CD4-positive, alpha-beta T cell (primary cell): Measurements from ENCODE around the gene PYM1. TPM values are rescaled to one million over a fixed set of nuclear protein-coding genes. Genes with fewer than 3 reads are reported as not detected.
"Not testable (repeated sequence)": the region's sequence is repeated elsewhere in the genome, so short reads cannot be mapped to it uniquely, and the experiment has no call there.

Source experiments
- ATAC-seq: fragments of 200-7000 bp; cut with Tn5 transposase; one replicate; pipeline ENCODE4 v1.10.0; 2022; ENCODE audit warnings: mild to moderate bottlenecking; ENCODE audit not compliant: poor library complexity
- CTCF ChIA-PET: fragments of 350-600 bp; sonication (Branson Sonifier 250); formaldehyde crosslinking; loops from one replicate; lab custom pipeline; 2021; ENCODE audit warnings: antibody characterized with exemption, inconsistent platforms; lab: Charles Lee
- POLR2A ChIA-PET: fragments of 350-600 bp; sonication (Branson Sonifier 250); formaldehyde crosslinking; loops from one replicate; lab custom pipeline; 2021; ENCODE audit warnings: antibody characterized with exemption, inconsistent platforms; lab: Charles Lee
- DNase-seq, 14 experiments: peaks; one replicate each; pipeline ENCODE4 v3.0.0-alpha.2; 2013 to 2020; ENCODE audit warnings: mixed read lengths in 2 of 14
- H3K27ac ChIP-seq, 2 donors: one replicate each; pipeline versions ENCODE4 v1.5.1 to v1.7.0; 2013; ENCODE audit warnings: low read length in 2 of 2, low read depth in 1 of 2, mild to moderate bottlenecking in 1 of 2
- H3K27me3 ChIP-seq, 2 experiments: 1 replicate in 1 of 2; 2 replicates in 1 of 2; pipeline versions ENCODE4 v1.6.1 to v1.7.0; 2013; ENCODE audit warnings: low read length in 2 of 2, control low read depth in 1 of 2, mild to moderate bottlenecking in 1 of 2, moderate library complexity in 1 of 2; ENCODE audit not compliant: insufficient read depth in 2 of 2, control insufficient read depth in 1 of 2
- H3K36me3 ChIP-seq: one replicate; pipeline ENCODE4 v1.6.1; 2013; ENCODE audit warnings: low read length, control low read depth; ENCODE audit not compliant: insufficient read depth
- H3K4me1 ChIP-seq: one replicate; pipeline ENCODE4 v1.6.1; 2013; ENCODE audit warnings: low read length, control low read depth; ENCODE audit not compliant: insufficient read depth
- H3K4me3 ChIP-seq: one replicate; pipeline ENCODE4 v1.5.1; 2013; ENCODE audit warnings: mild to moderate bottlenecking, low read length, moderate library complexity
- H3K9me3 ChIP-seq, 2 experiments: 1 replicate in 1 of 2; 2 replicates in 1 of 2; pipeline versions ENCODE4 v1.6.1 to v1.7.0; 2013; ENCODE audit warnings: low read length in 2 of 2, mild to moderate bottlenecking in 2 of 2, control low read depth in 1 of 2, moderate library complexity in 1 of 2; ENCODE audit not compliant: control insufficient read depth in 1 of 2, insufficient read depth in 1 of 2
- H3K27ac Mint-ChIP-seq: one replicate; pipeline ENCODE4 v1.8.0; 2020; ENCODE audit warnings: mixed read lengths
- H3K27me3 Mint-ChIP-seq: one replicate; pipeline ENCODE4 v1.8.0; 2021; ENCODE audit warnings: mixed read lengths
- H3K36me3 Mint-ChIP-seq: one replicate; pipeline ENCODE4 v1.8.0; 2021; ENCODE audit warnings: low read depth, mixed read lengths
- H3K4me1 Mint-ChIP-seq: one replicate; pipeline ENCODE4 v1.8.0; 2021; ENCODE audit warnings: low read depth, mixed read lengths
- H3K4me3 Mint-ChIP-seq: one replicate; pipeline ENCODE4 v1.8.0; 2020; ENCODE audit warnings: mild to moderate bottlenecking, mixed read lengths
- H3K9me3 Mint-ChIP-seq: one replicate; pipeline ENCODE4 v1.8.0; 2020; ENCODE audit warnings: mixed read lengths
- intact Hi-C, 2 experiments: fragments of 100-400 bp; cut with DNase I in 1 of 2; cut with micrococcal nuclease in 1 of 2; formaldehyde crosslinking; loops; one replicate each; pipeline versions ENCODE4 v1.15.1 to v1.9.0; 2023 to 2025; cut with DNase I, micrococcal nuclease
- total RNA-seq, 174 experiments: library from RNA in 2 of 174; stranded (reverse) in 2 of 174; gene quantifications; one replicate each; pipeline ENCODE4 v1.2.3 and lab custom pipeline; 2021 to 2026
- TF ChIP-seq, protein P1 (sequence below): fragments of 200-600 bp; IDR thresholded peaks from one replicate; pipeline ENCODE4 v1.8.0; 2022; ENCODE audit warnings: antibody characterized with exemption, mild to moderate bottlenecking

PYM1 gene
- total RNA-seq, 2 experiments from 2014 or later, result 13.7 to 16.7 TPM

GRCh38 chr12:55874443-55874842, 53.3 kb downstream of the PYM1 start:
- POLR2A ChIA-PET, result no interaction called here
- H3K9me3 Mint-ChIP-seq, result peaks cover 8% of the 10 kb centered on the region
- Histone ChIP-seq H3K4me3 (no peak overlapping the region), H3K9me3 (peaks cover 9 to 15% of the 10 kb centered on the region in 2 experiments), H3K36me3 (no peaks in the 10 kb centered on the region), H3K4me1 (no peaks in the 10 kb centered on the region), H3K27me3 (no peaks in the 10 kb centered on the region), H3K27ac (no peak overlapping the region)
- peaks cover 8% of the 10 kb centered on the region for H3K36me3 Mint-ChIP-seq
- DNase-seq (no peak), ATAC-seq (no peak)
- no peaks in the 10 kb centered on the region for H3K4me1 Mint-ChIP-seq
- TF ChIP-seq, protein P1, sequence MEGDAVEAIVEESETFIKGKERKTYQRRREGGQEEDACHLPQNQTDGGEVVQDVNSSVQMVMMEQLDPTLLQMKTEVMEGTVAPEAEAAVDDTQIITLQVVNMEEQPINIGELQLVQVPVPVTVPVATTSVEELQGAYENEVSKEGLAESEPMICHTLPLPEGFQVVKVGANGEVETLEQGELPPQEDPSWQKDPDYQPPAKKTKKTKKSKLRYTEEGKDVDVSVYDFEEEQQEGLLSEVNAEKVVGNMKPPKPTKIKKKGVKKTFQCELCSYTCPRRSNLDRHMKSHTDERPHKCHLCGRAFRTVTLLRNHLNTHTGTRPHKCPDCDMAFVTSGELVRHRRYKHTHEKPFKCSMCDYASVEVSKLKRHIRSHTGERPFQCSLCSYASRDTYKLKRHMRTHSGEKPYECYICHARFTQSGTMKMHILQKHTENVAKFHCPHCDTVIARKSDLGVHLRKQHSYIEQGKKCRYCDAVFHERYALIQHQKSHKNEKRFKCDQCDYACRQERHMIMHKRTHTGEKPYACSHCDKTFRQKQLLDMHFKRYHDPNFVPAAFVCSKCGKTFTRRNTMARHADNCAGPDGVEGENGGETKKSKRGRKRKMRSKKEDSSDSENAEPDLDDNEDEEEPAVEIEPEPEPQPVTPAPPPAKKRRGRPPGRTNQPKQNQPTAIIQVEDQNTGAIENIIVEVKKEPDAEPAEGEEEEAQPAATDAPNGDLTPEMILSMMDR, result no peak
- intact Hi-C loops, result no loop called here
- CTCF ChIA-PET, result no interaction called here
- no peak overlapping the region for H3K4me3 Mint-ChIP-seq
- no peak overlapping the region for H3K27ac Mint-ChIP-seq
- no peaks in the 10 kb centered on the region for H3K27me3 Mint-ChIP-seq

- H3K27ac ChIP-seq, ATAC-seq, H3K27me3 ChIP-seq, intact Hi-C loops, POLR2A ChIA-PET, H3K36me3 ChIP-seq, H3K4me1 Mint-ChIP-seq, H3K4me3 Mint-ChIP-seq, H3K27ac Mint-ChIP-seq, H3K27me3 Mint-ChIP-seq, H3K4me1 ChIP-seq, H3K9me3 Mint-ChIP-seq, H3K4me3 ChIP-seq, DNase-seq, H3K36me3 Mint-ChIP-seq: not testable (repeated sequence)
- peaks cover 14 to 26% of the 10 kb centered on the region in 2 experiments for H3K9me3 ChIP-seq
- CTCF ChIA-PET, result interaction anchor here (1.1 kb wide), 1 partner anchor 74 kb away, joined by 3 read pairs; no protein-coding TSS in a partner anchor
Observed at GRCh38 chr12:55866454-55867004, 61.2 kb downstream of the PYM1 start.

DNA sequence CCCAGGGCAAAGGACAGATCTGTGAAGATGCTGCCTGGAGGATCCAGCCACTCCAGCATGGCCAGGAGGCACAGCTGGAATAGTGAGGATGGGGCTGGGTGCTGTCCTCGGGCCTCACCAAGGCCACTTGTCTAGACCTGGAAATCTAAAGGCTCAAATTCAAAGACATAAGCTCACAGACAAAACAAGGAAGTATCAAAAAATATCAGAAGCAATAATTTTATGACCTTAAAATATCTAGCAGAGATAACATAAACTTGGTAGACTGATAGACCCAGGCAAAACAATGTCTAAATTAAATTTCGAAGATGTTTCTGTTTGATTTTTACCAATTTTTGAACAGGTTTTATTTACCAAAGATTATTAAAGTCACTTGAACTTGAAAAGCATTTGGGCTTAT, 62.4 kb downstream of the PYM1 start:
- H3K4me1 ChIP-seq, result no peaks in the 10 kb centered on the region
- POLR2A ChIA-PET, result no interaction called here
- no peaks in the 10 kb centered on the region for H3K27me3 ChIP-seq
- H3K4me1 Mint-ChIP-seq, result no peaks in the 10 kb centered on the region
- CTCF ChIA-PET, result no interaction called here
- no peaks in the 10 kb centered on the region for H3K9me3 Mint-ChIP-seq
- no peaks in the 10 kb centered on the region for H3K36me3 Mint-ChIP-seq
- no peak overlapping the region for H3K4me3 Mint-ChIP-seq
- H3K27ac ChIP-seq, result no peak overlapping the region
- H3K27ac Mint-ChIP-seq, result no peak overlapping the region
- peaks cover 14 to 26% of the 10 kb centered on the region in 2 experiments for H3K9me3 ChIP-seq
- ATAC-seq (no peak), DNase-seq (no peak)
- no peak overlapping the region for H3K4me3 ChIP-seq
- H3K27me3 Mint-ChIP-seq, result no peaks in the 10 kb centered on the region
- intact Hi-C loops, result no loop called here
- no peaks in the 10 kb centered on the region for H3K36me3 ChIP-seq
- TF ChIP-seq, protein P1, result no peak

GRCh38 chr12:55862931-55863330, 64.8 kb downstream of the PYM1 start:
- H3K4me3 Mint-ChIP-seq, H3K27ac Mint-ChIP-seq, H3K27ac ChIP-seq, H3K4me3 ChIP-seq, H3K27me3 ChIP-seq, POLR2A ChIA-PET, H3K36me3 ChIP-seq, H3K9me3 Mint-ChIP-seq, intact Hi-C loops, H3K36me3 Mint-ChIP-seq, H3K4me1 Mint-ChIP-seq, H3K4me1 ChIP-seq, ATAC-seq, H3K27me3 Mint-ChIP-seq, DNase-seq: not testable (repeated sequence)
- CTCF ChIA-PET, result interaction anchor here (0.7 kb wide), 1 partner anchor 74 kb away, joined by 3 read pairs; no protein-coding TSS in a partner anchor
- H3K9me3 ChIP-seq, result peaks cover 14 to 26% of the 10 kb centered on the region in 2 experiments
